HEK293 (cell line): ENCODE data around the gene GRID2.
A peak's percentile ranks its signal among the peaks of the same experiment; 100 is the strongest.

Source experiments
- CTCF ChIA-PET: fragments of 350-600 bp; formaldehyde crosslinking; extraction: SDS; loops from one replicate; lab custom pipeline; 2021; ENCODE audit warnings: antibody characterized with exemption; lab: Yijun Ruan, JAX
- POLR2A ChIA-PET: fragments of 300-600 bp; formaldehyde crosslinking; extraction: SDS; loops from one replicate; lab custom pipeline; 2020; ENCODE audit warnings: antibody characterized with exemption, inconsistent platforms; lab: Yijun Ruan, JAX
- H3K27ac ChIP-seq: fragments of 200-500 bp; sonication (Bioruptor generic); 2 replicates; pipeline ENCODE4 v1.5.1; 2014; ENCODE audit warnings: low read depth, low read length, control low read depth, inconsistent platforms; ENCODE audit errors: extremely low read depth
- H3K36me3 ChIP-seq, 2 experiments: fragments of 200-500 bp in 1 of 2; sonication (Bioruptor generic) in 1 of 2; 1 replicate in 1 of 2; 2 replicates in 1 of 2; pipeline ENCODE4 v1.5.1; 2014 to 2017; ENCODE audit warnings: inconsistent platforms in 2 of 2, low read length in 2 of 2; ENCODE audit not compliant: control insufficient read depth in 2 of 2, insufficient read depth in 1 of 2
- H3K4me1 ChIP-seq: fragments of 200-500 bp; sonication (Bioruptor generic); 2 replicates; pipeline ENCODE4 v1.5.1; 2014; ENCODE audit warnings: mild to moderate bottlenecking, low read length, inconsistent platforms; ENCODE audit not compliant: control insufficient read depth, insufficient read depth
- H3K4me3 ChIP-seq: 2 replicates; pipeline ENCODE4 v1.5.1; 2011; ENCODE audit warnings: low read depth, mild to moderate bottlenecking, control low read depth, low read length, moderate library complexity
- H3K9me3 ChIP-seq: fragments of 200-500 bp; sonication (Bioruptor generic); 2 replicates; pipeline ENCODE4 v1.5.1; 2014; ENCODE audit warnings: low read depth, low read length, inconsistent platforms; ENCODE audit not compliant: control insufficient read depth, insufficient read depth
- FEZF1 ChIP-seq: fragments of 450-650 bp; formaldehyde crosslinking; IDR thresholded peaks from 2 replicates; pipeline ENCODE4 v1.5.1; 2016; ENCODE audit warnings: missing biosample characterization, missing genetic modification characterization
- GFI1B ChIP-seq: fragments of 450-650 bp; formaldehyde crosslinking; IDR thresholded peaks from 2 replicates; pipeline ENCODE4 v1.5.1; 2016; ENCODE audit warnings: missing biosample characterization, missing genetic modification characterization
- PRDM10 ChIP-seq: fragments of 450-650 bp; formaldehyde crosslinking; IDR thresholded peaks from 2 replicates; pipeline ENCODE4 v1.5.1; 2016; ENCODE audit warnings: missing biosample characterization, missing genetic modification characterization
- PRDM6 ChIP-seq: fragments of 450-650 bp; formaldehyde crosslinking; IDR thresholded peaks from 2 replicates; pipeline ENCODE4 v1.5.1; 2017; ENCODE audit warnings: missing biosample characterization, missing genetic modification characterization
- TCF7L2 ChIP-seq: IDR thresholded peaks from 2 replicates; pipeline ENCODE4 v1.6.1; 2011; ENCODE audit warnings: low read depth, mild to moderate bottlenecking, inconsistent platforms, low read length, moderate library complexity, borderline replicate concordance
- ZBTB8A ChIP-seq: fragments of 450-650 bp; formaldehyde crosslinking; IDR thresholded peaks from 2 replicates; pipeline ENCODE4 v1.5.1; 2016; ENCODE audit warnings: missing biosample characterization, missing genetic modification characterization
- ZEB2 ChIP-seq: fragments of 450-650 bp; formaldehyde crosslinking; IDR thresholded peaks from 2 replicates; pipeline ENCODE4 v1.5.1; 2016; ENCODE audit warnings: missing biosample characterization, missing genetic modification characterization
- ZNF10 ChIP-seq: fragments of 450-650 bp; formaldehyde crosslinking; IDR thresholded peaks from 2 replicates; pipeline ENCODE4 v1.5.1; 2017; ENCODE audit warnings: missing biosample characterization, missing genetic modification characterization
- ZNF211 ChIP-seq: fragments of 450-650 bp; formaldehyde crosslinking; IDR thresholded peaks from 2 replicates; pipeline ENCODE4 v1.5.1; 2016; ENCODE audit warnings: low read depth, missing biosample characterization, missing genetic modification characterization
- ZNF24 ChIP-seq: fragments of 450-650 bp; formaldehyde crosslinking; IDR thresholded peaks from 2 replicates; pipeline ENCODE4 v1.5.1; 2016; ENCODE audit warnings: missing biosample characterization, missing genetic modification characterization
- ZNF274 ChIP-seq, 2 experiments: fragments of 200-500 bp in 1 of 2; fragments of 450-650 bp in 1 of 2; sonication (Bioruptor generic) in 1 of 2; formaldehyde crosslinking in 1 of 2; IDR thresholded peaks; 2 replicates each; pipeline versions ENCODE4 v1.5.1 to v1.6.1; 2014 to 2016; ENCODE audit warnings: borderline replicate concordance in 1 of 2, inconsistent platforms in 1 of 2, low read length in 1 of 2, missing biosample characterization in 1 of 2, missing genetic modification characterization in 1 of 2
- ZNF549 ChIP-seq: fragments of 450-650 bp; IDR thresholded peaks from 2 replicates; pipeline ENCODE4 v1.5.1; 2018; ENCODE audit warnings: missing biosample characterization, missing genetic modification characterization, mild to moderate bottlenecking, inconsistent platforms, moderate library complexity
- ZNF623 ChIP-seq: fragments of 450-650 bp; formaldehyde crosslinking; IDR thresholded peaks from 2 replicates; pipeline ENCODE4 v1.5.1; 2016; ENCODE audit warnings: missing biosample characterization, missing genetic modification characterization
- ZNF660 ChIP-seq: fragments of 450-650 bp; IDR thresholded peaks from 2 replicates; pipeline ENCODE4 v1.5.1; 2018; ENCODE audit warnings: missing biosample characterization, mild to moderate bottlenecking, missing genetic modification characterization
- ZNF664 ChIP-seq: fragments of 450-650 bp; formaldehyde crosslinking; IDR thresholded peaks from 2 replicates; pipeline ENCODE4 v1.5.1; 2016; ENCODE audit warnings: missing biosample characterization, missing genetic modification characterization
- ZNF843 ChIP-seq: fragments of 450-650 bp; formaldehyde crosslinking; IDR thresholded peaks from 2 replicates; pipeline ENCODE4 v1.5.1; 2016; ENCODE audit warnings: missing biosample characterization, missing genetic modification characterization
- ZXDB ChIP-seq: fragments of 450-650 bp; formaldehyde crosslinking; IDR thresholded peaks from 2 replicates; pipeline ENCODE4 v1.5.1; 2016; ENCODE audit warnings: missing biosample characterization, missing genetic modification characterization
- TF ChIP-seq, protein P1 (sequence below): fragments of 450-650 bp; formaldehyde crosslinking; IDR thresholded peaks from 2 replicates; pipeline ENCODE4 v1.5.1; 2016; ENCODE audit warnings: missing biosample characterization, missing genetic modification characterization, borderline replicate concordance
- TF ChIP-seq, protein P2 (sequence below): fragments of 450-650 bp; formaldehyde crosslinking; IDR thresholded peaks from 2 replicates; pipeline ENCODE4 v1.5.1; 2016; ENCODE audit warnings: missing biosample characterization, missing genetic modification characterization
- TF ChIP-seq, protein P3 (sequence below): fragments of 450-650 bp; formaldehyde crosslinking; IDR thresholded peaks from 2 replicates; pipeline ENCODE4 v1.5.1; 2017; ENCODE audit warnings: missing biosample characterization, missing genetic modification characterization
- TF ChIP-seq, protein P4 (sequence below): fragments of 450-650 bp; formaldehyde crosslinking; IDR thresholded peaks from 2 replicates; pipeline ENCODE4 v1.5.1; 2016; ENCODE audit warnings: missing biosample characterization, missing genetic modification characterization

GRID2 gene

DNA sequence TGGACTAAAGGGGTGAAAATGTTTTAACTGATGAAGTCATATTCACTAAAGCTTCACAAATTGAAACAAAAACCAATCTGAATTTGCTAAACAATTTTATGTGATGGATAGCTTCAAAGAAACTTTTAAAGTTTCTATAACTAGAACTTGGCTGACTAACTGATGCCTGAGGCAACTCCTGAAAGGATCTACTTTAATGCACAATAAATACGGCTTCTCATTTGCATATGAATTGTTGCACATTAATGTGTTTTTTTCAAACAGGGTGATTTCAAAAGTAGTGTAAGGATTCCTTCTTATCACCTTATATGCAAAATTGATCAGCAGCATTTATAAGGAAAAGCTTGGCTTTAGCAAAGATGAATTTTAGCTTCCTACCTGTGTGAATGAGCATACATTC lies 1466.4 kb downstream of the GRID2 start (continued):
- TF ChIP-seq, protein P1, sequence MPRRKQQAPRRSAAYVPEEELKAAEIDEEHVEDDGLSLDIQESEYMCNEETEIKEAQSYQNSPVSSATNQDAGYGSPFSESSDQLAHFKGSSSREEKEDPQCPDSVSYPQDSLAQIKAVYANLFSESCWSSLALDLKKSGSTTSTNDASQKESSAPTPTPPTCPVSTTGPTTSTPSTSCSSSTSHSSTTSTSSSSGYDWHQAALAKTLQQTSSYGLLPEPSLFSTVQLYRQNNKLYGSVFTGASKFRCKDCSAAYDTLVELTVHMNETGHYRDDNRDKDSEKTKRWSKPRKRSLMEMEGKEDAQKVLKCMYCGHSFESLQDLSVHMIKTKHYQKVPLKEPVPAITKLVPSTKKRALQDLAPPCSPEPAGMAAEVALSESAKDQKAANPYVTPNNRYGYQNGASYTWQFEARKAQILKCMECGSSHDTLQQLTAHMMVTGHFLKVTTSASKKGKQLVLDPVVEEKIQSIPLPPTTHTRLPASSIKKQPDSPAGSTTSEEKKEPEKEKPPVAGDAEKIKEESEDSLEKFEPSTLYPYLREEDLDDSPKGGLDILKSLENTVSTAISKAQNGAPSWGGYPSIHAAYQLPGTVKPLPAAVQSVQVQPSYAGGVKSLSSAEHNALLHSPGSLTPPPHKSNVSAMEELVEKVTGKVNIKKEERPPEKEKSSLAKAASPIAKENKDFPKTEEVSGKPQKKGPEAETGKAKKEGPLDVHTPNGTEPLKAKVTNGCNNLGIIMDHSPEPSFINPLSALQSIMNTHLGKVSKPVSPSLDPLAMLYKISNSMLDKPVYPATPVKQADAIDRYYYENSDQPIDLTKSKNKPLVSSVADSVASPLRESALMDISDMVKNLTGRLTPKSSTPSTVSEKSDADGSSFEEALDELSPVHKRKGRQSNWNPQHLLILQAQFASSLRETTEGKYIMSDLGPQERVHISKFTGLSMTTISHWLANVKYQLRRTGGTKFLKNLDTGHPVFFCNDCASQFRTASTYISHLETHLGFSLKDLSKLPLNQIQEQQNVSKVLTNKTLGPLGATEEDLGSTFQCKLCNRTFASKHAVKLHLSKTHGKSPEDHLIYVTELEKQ (tag by site-specific recombination) = no peak
- TF ChIP-seq, protein P2, sequence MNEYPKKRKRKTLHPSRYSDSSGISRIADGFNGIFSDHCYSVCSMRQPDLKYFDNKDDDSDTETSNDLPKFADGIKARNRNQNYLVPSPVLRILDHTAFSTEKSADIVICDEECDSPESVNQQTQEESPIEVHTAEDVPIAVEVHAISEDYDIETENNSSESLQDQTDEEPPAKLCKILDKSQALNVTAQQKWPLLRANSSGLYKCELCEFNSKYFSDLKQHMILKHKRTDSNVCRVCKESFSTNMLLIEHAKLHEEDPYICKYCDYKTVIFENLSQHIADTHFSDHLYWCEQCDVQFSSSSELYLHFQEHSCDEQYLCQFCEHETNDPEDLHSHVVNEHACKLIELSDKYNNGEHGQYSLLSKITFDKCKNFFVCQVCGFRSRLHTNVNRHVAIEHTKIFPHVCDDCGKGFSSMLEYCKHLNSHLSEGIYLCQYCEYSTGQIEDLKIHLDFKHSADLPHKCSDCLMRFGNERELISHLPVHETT (tag by site-specific recombination) = no peak
- TF ChIP-seq ZEB2 (tag by site-specific recombination) (no peak), ZNF623 (tag by site-specific recombination) (no peak), ZNF274 (IDR thresholded peaks at IDR 0.05; ENCODE audit: low read length) (no peak), ZNF274 (tag by site-specific recombination; IDR thresholded peaks at IDR 0.05; ENCODE audit: borderline replicate concordance) (no peak)

DNA sequence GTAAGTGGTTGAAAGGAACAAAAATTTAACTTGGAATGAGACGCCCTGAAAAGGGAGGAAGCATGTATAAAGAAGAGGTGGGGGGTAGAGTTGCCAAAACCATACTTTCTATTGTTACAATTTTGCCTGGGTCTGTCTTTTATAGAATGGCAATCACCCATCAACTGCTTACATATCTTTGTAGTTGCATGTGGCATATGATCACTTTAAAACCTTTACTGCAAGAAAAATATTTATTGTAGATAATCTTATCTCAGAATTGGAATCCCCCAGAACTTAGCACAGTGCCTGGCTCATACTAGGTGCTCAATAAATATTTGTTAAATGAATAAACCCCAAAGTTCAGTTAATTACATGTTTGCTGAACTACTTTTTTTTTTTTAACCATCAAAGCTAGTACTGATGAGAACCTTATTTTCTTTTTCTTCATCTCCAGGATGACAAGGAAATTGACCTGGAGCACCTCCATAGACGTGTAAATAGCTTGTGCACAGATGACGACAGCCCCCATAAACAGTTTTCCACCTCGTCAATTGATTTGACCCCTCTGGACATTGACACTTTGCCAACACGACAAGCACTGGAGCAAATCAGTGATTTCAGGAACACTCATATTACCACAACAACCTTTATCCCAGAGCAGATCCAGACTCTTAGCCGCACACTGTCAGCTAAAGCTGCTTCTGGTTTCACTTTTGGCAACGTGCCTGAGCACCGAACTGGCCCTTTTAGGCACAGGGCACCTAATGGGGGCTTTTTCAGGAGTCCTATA lies 1468.1 kb downstream of the GRID2 start:
- CTCF ChIA-PET = interaction anchor here (0.6 kb wide), 1 partner anchor 510 kb away, joined by 3 read pairs; no protein-coding TSS in a partner anchor
- POLR2A ChIA-PET = no interaction called here
- Histone ChIP-seq H3K27ac (no peak overlapping the region), H3K9me3 (no peaks in the 10 kb centered on the region), H3K4me1 (no peaks in the 10 kb centered on the region), H3K4me3 (no peak overlapping the region), H3K36me3 (no peaks in the 10 kb centered on the region)
- TF ChIP-seq ZNF843 (tag by site-specific recombination) = peak; percentile 74; the same call in 1 of the 2 replicates
- TF ChIP-seq ZBTB8A (tag by site-specific recombination) = peak; percentile 31; the same call in 1 of the 2 replicates
- peak; percentile 73; the same call in 1 of the 2 replicates for TF ChIP-seq FEZF1
- TF ChIP-seq ZNF549 (tag by site-specific recombination) = no peak
- no peak for TF ChIP-seq PRDM6 (tag by site-specific recombination)
- 0 out of 2 replicates have a peak, but pooled peaks have one; percentile 20 for TF ChIP-seq ZXDB (tag by site-specific recombination)
- peak; percentile 59 for TF ChIP-seq PRDM10
- TF ChIP-seq TCF7L2 = peak; percentile 65; the same call in 1 of the 2 replicates
- TF ChIP-seq GFI1B (tag by site-specific recombination) = 0 out of 2 replicates have a peak, but pooled peaks have one; percentile 10
- TF ChIP-seq, protein P3, sequence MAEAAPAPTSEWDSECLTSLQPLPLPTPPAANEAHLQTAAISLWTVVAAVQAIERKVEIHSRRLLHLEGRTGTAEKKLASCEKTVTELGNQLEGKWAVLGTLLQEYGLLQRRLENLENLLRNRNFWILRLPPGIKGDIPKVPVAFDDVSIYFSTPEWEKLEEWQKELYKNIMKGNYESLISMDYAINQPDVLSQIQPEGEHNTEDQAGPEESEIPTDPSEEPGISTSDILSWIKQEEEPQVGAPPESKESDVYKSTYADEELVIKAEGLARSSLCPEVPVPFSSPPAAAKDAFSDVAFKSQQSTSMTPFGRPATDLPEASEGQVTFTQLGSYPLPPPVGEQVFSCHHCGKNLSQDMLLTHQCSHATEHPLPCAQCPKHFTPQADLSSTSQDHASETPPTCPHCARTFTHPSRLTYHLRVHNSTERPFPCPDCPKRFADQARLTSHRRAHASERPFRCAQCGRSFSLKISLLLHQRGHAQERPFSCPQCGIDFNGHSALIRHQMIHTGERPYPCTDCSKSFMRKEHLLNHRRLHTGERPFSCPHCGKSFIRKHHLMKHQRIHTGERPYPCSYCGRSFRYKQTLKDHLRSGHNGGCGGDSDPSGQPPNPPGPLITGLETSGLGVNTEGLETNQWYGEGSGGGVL (tag by site-specific recombination) = no peak
- TF ChIP-seq, protein P4, sequence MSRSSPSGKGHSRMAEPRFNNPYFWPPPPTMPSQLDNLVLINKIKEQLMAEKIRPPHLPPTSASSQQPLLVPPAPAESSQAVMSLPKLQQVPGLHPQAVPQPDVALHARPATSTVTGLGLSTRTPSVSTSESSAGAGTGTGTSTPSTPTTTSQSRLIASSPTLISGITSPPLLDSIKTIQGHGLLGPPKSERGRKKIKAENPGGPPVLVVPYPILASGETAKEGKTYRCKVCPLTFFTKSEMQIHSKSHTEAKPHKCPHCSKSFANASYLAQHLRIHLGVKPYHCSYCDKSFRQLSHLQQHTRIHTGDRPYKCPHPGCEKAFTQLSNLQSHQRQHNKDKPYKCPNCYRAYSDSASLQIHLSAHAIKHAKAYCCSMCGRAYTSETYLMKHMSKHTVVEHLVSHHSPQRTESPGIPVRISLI (tag by site-specific recombination) = no peak
- 0 out of 2 replicates have a peak, but pooled peaks have one; percentile 16 for TF ChIP-seq ZNF10
- 0 out of 2 replicates have a peak, but pooled peaks have one; percentile 16 for TF ChIP-seq ZNF24 (tag by site-specific recombination)
- no peak for TF ChIP-seq ZNF660 (tag by site-specific recombination)
- TF ChIP-seq ZNF664 (tag by site-specific recombination) = peak; percentile 92
- no peak for TF ChIP-seq ZNF211
